Esophagus squamous epithelium (tissue), 5 donors: Measurements from ENCODE around the gene PRKG1. TPM values are rescaled to one million over a fixed set of nuclear protein-coding genes. Genes with fewer than 3 reads are reported as not detected.

ENCODE experiments used
- DNase-seq: peaks from one replicate; lab custom pipeline; 2025; lab: John Stamatoyannopoulos, UW
- H3K27ac ChIP-seq, 4 donors: fragments of 200-600 bp; sonication (generic); one replicate each; pipeline ENCODE4 v1.5.1; 2016 to 2019; ENCODE audit warnings: mild to moderate bottlenecking in 1 of 4
- H3K27me3 ChIP-seq, 4 donors: fragments of 200-600 bp; sonication (generic); 1 replicate in 3 of 4; 2 replicates in 1 of 4; pipeline versions ENCODE4 v1.5.1 to v1.6.0; 2017 to 2021; ENCODE audit warnings: antibody characterized with exemption in 1 of 4
- H3K36me3 ChIP-seq, 3 donors: fragments of 200-600 bp; sonication (generic); one replicate each; pipeline ENCODE4 v1.5.1; 2016 to 2019
- H3K4me1 ChIP-seq, 3 donors: fragments of 200-600 bp; sonication (generic); one replicate each; pipeline ENCODE4 v1.5.1; 2017 to 2019
- H3K4me3 ChIP-seq, 4 donors: fragments of 200-600 bp; sonication (generic); 1 replicate in 3 of 4; 2 replicates in 1 of 4; pipeline ENCODE4 v1.5.1; 2016 to 2019; ENCODE audit warnings: mild to moderate bottlenecking in 2 of 4, moderate library complexity in 1 of 4
- H3K9me3 ChIP-seq, 3 donors: fragments of 200-600 bp; sonication (generic); one replicate each; pipeline ENCODE4 v1.5.1; 2016 to 2019
- POLR2A ChIP-seq, 4 donors: fragments of 450-650 bp; IDR thresholded peaks; one replicate each; pipeline ENCODE4 v1.6.1; 2017; ENCODE audit warnings: antibody characterized with exemption in 4 of 4, mild to moderate bottlenecking in 4 of 4, moderate library complexity in 3 of 4
- WGBS, 2 donors: methylation state at CpG; one replicate each; pipeline ENCODE4 v1.1.5; 2018; 5-methylcytosine and 5-hydroxymethylcytosine counted together
- intact Hi-C: fragments of 100-400 bp; cut with DNase I; formaldehyde crosslinking; loops from one replicate; pipeline ENCODE4 v1.15.0; 2022
- total RNA-seq, 4 donors: library from RNA; depleted of rRNA; stranded (reverse); fragments of >200 nt; gene quantifications; one replicate each; pipeline ENCODE4 v1.1.0, GENCODE V29; 2016
- TF ChIP-seq, protein P1 (sequence below), 6 experiments: fragments of 450-650 bp in 4 of 6; fragments of 200-600 bp in 2 of 6; sonication (generic) in 2 of 6; IDR thresholded peaks; one replicate each; pipeline ENCODE4 v1.5.1; 2016 to 2019; ENCODE audit warnings: antibody characterized with exemption in 6 of 6, mild to moderate bottlenecking in 4 of 6, moderate library complexity in 4 of 6
- donor health status: DM: yes; HTN: yes; CAD: no.

PRKG1 gene
- total RNA-seq, 4 donors from 2014 or later: 2.0 to 10.9 (median 3.8) TPM

DNA sequence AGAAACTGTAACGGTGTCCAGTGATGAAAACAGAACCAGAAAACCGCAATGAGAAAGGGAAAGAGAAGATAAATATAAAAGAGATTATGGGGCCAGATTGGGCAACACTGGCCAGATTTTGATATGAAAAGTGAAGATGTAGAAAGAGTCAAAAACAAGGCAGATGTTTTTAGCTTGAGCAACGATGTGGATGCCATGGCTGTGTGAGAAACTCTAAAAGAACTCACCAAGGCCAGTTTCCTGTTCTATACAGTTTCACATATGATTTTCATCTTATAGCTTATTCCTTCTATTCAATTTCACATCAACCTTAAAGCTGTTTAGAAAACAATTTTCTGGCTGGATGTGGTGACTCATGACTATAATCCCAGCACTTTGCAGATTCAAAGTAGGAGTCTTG, 588.8 kb downstream of the PRKG1 start:
- TF ChIP-seq, protein P1, sequence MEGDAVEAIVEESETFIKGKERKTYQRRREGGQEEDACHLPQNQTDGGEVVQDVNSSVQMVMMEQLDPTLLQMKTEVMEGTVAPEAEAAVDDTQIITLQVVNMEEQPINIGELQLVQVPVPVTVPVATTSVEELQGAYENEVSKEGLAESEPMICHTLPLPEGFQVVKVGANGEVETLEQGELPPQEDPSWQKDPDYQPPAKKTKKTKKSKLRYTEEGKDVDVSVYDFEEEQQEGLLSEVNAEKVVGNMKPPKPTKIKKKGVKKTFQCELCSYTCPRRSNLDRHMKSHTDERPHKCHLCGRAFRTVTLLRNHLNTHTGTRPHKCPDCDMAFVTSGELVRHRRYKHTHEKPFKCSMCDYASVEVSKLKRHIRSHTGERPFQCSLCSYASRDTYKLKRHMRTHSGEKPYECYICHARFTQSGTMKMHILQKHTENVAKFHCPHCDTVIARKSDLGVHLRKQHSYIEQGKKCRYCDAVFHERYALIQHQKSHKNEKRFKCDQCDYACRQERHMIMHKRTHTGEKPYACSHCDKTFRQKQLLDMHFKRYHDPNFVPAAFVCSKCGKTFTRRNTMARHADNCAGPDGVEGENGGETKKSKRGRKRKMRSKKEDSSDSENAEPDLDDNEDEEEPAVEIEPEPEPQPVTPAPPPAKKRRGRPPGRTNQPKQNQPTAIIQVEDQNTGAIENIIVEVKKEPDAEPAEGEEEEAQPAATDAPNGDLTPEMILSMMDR (IDR thresholded peaks at IDR 0.05): no peak
- TF ChIP-seq POLR2A (IDR thresholded peaks at IDR 0.05): no peak
- WGBS, 2 donors: 79 to 80% methylated on average over 3 of the region's 3 CpGs
- peaks cover 0 to 2% (median 0%) of the 10 kb centered on the region in 3 donors for H3K4me1 ChIP-seq
- DNase-seq: no peak
- no peaks in the 10 kb centered on the region for H3K36me3 ChIP-seq
- no peaks in the 10 kb centered on the region for H3K27me3 ChIP-seq
- no peak overlapping the region for H3K27ac ChIP-seq
- H3K9me3 ChIP-seq: no peaks in the 10 kb centered on the region
- intact Hi-C loops: no loop called here
- no peak overlapping the region for H3K4me3 ChIP-seq

DNA sequence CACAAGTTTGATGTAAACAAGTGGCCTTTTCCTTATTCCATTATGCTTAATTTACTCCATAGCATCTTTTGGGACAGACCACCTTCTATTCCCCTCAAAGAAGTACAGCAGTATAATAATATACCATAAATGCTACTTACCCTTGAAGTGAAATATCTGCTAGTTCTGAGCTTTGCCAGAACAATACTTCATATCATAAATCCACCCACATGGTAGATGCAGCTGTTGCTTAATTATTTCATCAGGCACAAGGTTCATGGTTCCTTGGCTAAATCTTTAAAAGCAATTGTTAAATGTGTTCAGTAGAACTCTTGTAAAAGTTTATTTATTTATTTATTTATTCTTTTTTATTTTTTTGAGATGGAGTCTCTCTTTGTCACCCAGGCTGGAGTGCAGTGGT, 592.2 kb downstream of the PRKG1 start:
- Histone ChIP-seq H3K4me3 (no peak overlapping the region), H3K4me1 (peaks cover 0 to 5% (median 0%) of the 10 kb centered on the region in 3 donors), H3K27me3 (no peaks in the 10 kb centered on the region), H3K9me3 (no peaks in the 10 kb centered on the region), H3K27ac (no peak overlapping the region), H3K36me3 (no peaks in the 10 kb centered on the region)
- TF ChIP-seq, protein P1 (IDR thresholded peaks at IDR 0.05): no peak
- no peak for TF ChIP-seq POLR2A (IDR thresholded peaks at IDR 0.05)
- DNase-seq: no peak
- intact Hi-C loops: no loop called here

DNA sequence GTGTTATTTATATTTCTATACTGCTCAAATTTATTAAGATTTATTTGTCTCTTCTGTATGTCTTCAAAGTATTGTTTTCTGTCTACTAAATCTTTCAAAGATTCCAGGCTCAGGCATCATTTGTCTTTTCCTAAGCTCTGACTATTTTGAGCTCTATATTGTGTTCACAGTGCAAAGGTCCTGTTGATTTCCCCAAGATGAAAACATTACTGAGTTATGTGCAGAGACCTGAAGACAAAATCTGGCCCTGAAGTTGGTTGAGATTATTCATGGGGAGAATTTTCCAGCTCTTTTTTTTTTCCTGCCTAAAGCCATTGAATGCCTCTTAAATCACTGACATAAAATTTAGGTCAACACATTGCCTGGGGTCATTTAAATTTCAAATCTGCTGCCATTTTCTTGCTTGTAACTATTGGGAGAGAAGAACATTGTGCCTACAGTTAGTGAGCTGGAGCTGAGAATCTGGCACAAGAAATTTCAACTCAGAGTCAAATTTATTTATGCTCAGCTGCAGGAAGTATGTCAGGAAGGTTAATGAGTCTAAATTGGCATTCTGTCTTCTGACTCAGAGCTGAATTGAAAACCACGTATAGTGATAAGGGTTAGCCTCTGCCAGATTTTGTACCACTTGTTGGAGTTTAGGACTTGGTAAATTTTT, 593.5 kb downstream of the PRKG1 start:
- intact Hi-C loops: no loop called here
- H3K4me1 ChIP-seq: peaks cover 0 to 5% (median 0%) of the 10 kb centered on the region in 3 donors
- 0 to 11% methylated on average over 1 of the region's 1 CpG for WGBS, 2 donors

DNA sequence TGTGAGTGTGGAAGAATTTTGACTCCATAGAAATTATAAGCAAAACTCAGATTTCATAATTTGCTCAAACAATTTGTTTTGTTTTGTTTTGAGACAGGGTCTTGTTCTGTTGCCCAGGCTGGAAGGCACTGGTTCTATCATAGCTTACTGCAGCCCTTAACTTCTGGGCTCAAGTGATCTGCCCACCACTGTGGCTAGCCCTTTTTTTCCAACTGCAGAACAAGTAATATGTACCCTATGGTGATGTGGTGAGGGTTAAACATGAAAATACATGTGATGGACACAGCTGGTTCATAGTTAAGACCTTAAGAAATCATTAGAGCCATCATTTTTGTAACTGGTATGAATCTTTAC, 594.0 kb downstream of the PRKG1 start:
- Histone ChIP-seq H3K27ac (no peak overlapping the region), H3K9me3 (no peaks in the 10 kb centered on the region), H3K27me3 (no peaks in the 10 kb centered on the region), H3K4me3 (no peak overlapping the region), H3K4me1 (peaks cover 0 to 5% (median 0%) of the 10 kb centered on the region in 3 donors), H3K36me3 (no peaks in the 10 kb centered on the region)
- no peak for DNase-seq
- intact Hi-C loops: no loop called here
- TF ChIP-seq POLR2A (IDR thresholded peaks at IDR 0.05): no peak
- TF ChIP-seq, protein P1 (IDR thresholded peaks at IDR 0.05): no peak

More for the DNA sequence above, 593.5 kb downstream of the PRKG1 start:
- Histone ChIP-seq H3K9me3 (no peaks in the 10 kb centered on the region), H3K27ac (no peak overlapping the region), H3K4me3 (no peak overlapping the region), H3K36me3 (no peaks in the 10 kb centered on the region), H3K27me3 (no peaks in the 10 kb centered on the region)
- DNase-seq: no peak
- TF ChIP-seq POLR2A (IDR thresholded peaks at IDR 0.05): no peak
- TF ChIP-seq, protein P1 (IDR thresholded peaks at IDR 0.05): no peak

DNA sequence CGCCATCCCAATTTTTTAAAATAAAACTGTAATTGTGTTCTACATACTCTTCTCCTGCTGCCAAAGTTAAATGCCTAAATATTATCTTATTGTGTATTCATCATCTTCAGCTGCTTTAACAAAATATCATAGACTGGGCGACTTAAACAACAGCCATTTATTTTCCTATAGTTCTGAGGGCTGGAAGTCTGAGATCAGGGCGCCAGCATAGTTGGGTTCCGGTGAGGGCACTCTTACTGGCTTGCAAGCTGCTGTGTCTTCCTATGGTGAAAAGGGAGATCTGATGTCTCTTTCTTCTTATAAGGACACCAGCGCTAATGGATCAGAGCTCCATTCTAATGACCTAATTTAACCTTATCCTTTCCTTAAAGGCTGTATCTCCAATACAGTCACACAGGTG, 594.8 kb downstream of the PRKG1 start:
- TF ChIP-seq POLR2A (IDR thresholded peaks at IDR 0.05): no peak
- TF ChIP-seq, protein P1 (IDR thresholded peaks at IDR 0.05): no peak
- intact Hi-C loops: no loop called here
- H3K27me3 ChIP-seq: no peaks in the 10 kb centered on the region
- H3K27ac ChIP-seq: no peak overlapping the region
- 92 to 93% methylated on average over 5 of the region's 5 CpGs for WGBS, 2 donors
- no peak overlapping the region for H3K4me3 ChIP-seq
- peaks cover 0 to 5% (median 0%) of the 10 kb centered on the region in 3 donors for H3K4me1 ChIP-seq
- no peak for DNase-seq
- no peaks in the 10 kb centered on the region for H3K36me3 ChIP-seq
- H3K9me3 ChIP-seq: no peaks in the 10 kb centered on the region
